Endothelial cell of umbilical vein (primary cell): ENCODE results near the gene BLM.

Experiments
- EZH2 ChIP-seq: IDR thresholded peaks from 2 replicates; pipeline ENCODE4 v1.6.1; 2012; ENCODE audit warnings: borderline replicate concordance, low read depth, mild to moderate bottlenecking, moderate library complexity, low read length, inconsistent platforms; ENCODE audit not compliant: severe bottlenecking
- FOS ChIP-seq: IDR thresholded peaks from 2 replicates; pipeline ENCODE4 v1.6.1; 2011; ENCODE audit warnings: mild to moderate bottlenecking, low read length, moderate library complexity, borderline replicate concordance; ENCODE audit not compliant: insufficient read depth
- JUN ChIP-seq: IDR thresholded peaks from 2 replicates; pipeline ENCODE4 v1.6.1; 2011; ENCODE audit warnings: borderline replicate concordance, low read depth; ENCODE audit not compliant: insufficient read length, insufficient read depth
- POLR2A ChIP-seq: IDR thresholded peaks from 2 replicates; pipeline ENCODE4 v1.6.1; 2012; ENCODE audit warnings: low read depth, mild to moderate bottlenecking, control low read depth, low read length
- POLR2AphosphoS5 ChIP-seq: IDR thresholded peaks from 2 replicates; pipeline ENCODE4 v1.6.1; 2012; ENCODE audit warnings: low read depth, mild to moderate bottlenecking, control low read depth, low read length, moderate library complexity; ENCODE audit not compliant: insufficient read depth
- TF ChIP-seq, protein P1 (sequence below), 2 donors: IDR thresholded peaks; 1 replicate in 1 of 2; 2 replicates in 1 of 2; pipeline ENCODE4 v1.5.1; 2011; ENCODE audit warnings: low read length in 2 of 2, mild to moderate bottlenecking in 2 of 2, moderate library complexity in 2 of 2, control low read depth in 1 of 2, inconsistent platforms in 1 of 2, low read depth in 1 of 2; ENCODE audit not compliant: insufficient read depth in 1 of 2; ENCODE audit errors: extremely low read depth in 1 of 2
- TF ChIP-seq, protein P2 (sequence below): IDR thresholded peaks from 2 replicates; pipeline ENCODE4 v1.6.1; 2011; ENCODE audit not compliant: insufficient read depth, insufficient read length

DNA sequence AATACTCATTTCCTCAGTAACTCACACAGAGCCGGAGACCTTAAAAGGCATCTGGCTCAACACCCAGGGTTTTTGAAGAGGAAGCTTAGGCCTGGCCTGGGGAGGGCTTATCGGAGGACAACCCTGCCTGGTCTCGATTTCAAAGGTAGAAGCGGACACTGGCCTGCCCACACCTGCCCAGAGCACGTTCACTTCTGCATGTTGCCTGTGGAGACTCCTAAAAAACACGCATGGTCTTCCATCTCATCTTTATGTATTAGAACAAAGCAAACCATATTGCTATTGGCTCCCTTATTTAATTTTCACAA is 95.8 kb downstream of the BLM start:
- TF ChIP-seq, protein P1, sequence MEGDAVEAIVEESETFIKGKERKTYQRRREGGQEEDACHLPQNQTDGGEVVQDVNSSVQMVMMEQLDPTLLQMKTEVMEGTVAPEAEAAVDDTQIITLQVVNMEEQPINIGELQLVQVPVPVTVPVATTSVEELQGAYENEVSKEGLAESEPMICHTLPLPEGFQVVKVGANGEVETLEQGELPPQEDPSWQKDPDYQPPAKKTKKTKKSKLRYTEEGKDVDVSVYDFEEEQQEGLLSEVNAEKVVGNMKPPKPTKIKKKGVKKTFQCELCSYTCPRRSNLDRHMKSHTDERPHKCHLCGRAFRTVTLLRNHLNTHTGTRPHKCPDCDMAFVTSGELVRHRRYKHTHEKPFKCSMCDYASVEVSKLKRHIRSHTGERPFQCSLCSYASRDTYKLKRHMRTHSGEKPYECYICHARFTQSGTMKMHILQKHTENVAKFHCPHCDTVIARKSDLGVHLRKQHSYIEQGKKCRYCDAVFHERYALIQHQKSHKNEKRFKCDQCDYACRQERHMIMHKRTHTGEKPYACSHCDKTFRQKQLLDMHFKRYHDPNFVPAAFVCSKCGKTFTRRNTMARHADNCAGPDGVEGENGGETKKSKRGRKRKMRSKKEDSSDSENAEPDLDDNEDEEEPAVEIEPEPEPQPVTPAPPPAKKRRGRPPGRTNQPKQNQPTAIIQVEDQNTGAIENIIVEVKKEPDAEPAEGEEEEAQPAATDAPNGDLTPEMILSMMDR (IDR thresholded peaks at IDR 0.05; ENCODE audit: extremely low read depth in 1 of 2, insufficient read depth in 1 of 2, low read depth in 1 of 2, low read length in 2 of 2): no peak
- no peak for TF ChIP-seq POLR2AphosphoS5
- no peak for TF ChIP-seq EZH2
- no peak for TF ChIP-seq POLR2A
- TF ChIP-seq FOS: no peak
- TF ChIP-seq, protein P2, sequence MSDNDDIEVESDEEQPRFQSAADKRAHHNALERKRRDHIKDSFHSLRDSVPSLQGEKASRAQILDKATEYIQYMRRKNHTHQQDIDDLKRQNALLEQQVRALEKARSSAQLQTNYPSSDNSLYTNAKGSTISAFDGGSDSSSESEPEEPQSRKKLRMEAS: no peak
- TF ChIP-seq JUN: no peak
